OCI-LY7 (cell line): ENCODE measurements around the gene ARHGAP45. TPM values are rescaled to one million over a fixed set of nuclear protein-coding genes. Genes with fewer than 3 reads are reported as not detected.

Experiments used
- BruUV-seq: library from RNA; stranded (reverse); fragments of 400-500 nt; replicated peaks from 2 replicates; lab custom pipeline; 2021; lab: Mats Ljungman, UMichigan
- CTCF ChIA-PET: fragments of 300-600 bp; sonication (Branson Sonifier 250); formaldehyde crosslinking; loops from one replicate; lab custom pipeline; 2022; ENCODE audit warnings: antibody characterized with exemption; ENCODE audit not compliant: unreplicated experiment; lab: Charles Lee
- POLR2A ChIA-PET: fragments of 300-600 bp; sonication (Branson Sonifier 250); formaldehyde crosslinking; loops from one replicate; lab custom pipeline; 2022; ENCODE audit warnings: antibody characterized with exemption; lab: Charles Lee
- DNase-seq: peaks from one replicate; pipeline ENCODE4 v3.0.0-alpha.2; 2015; ENCODE audit warnings: low spot score
- H2AFZ ChIP-seq: fragments of 200-600 bp; sonication (generic), shearing (Covaris generic); 2 replicates; pipeline ENCODE4 v1.6.1; 2014; ENCODE audit warnings: mild to moderate bottlenecking, antibody characterized with exemption, low read length, moderate library complexity
- H3K27ac ChIP-seq: fragments of 200-600 bp; sonication (generic); 2 replicates; pipeline ENCODE4 v1.5.1; 2014; ENCODE audit warnings: mixed run types, low read depth, mild to moderate bottlenecking, moderate library complexity, low read length, inconsistent platforms; ENCODE audit not compliant: poor library complexity, severe bottlenecking
- H3K36me3 ChIP-seq: fragments of 200-600 bp; sonication (generic); 2 replicates; pipeline ENCODE4 v1.6.1; 2014; ENCODE audit warnings: mild to moderate bottlenecking, antibody characterized with exemption, low read length, moderate library complexity, mixed read lengths; ENCODE audit not compliant: insufficient read depth
- H3K4me1 ChIP-seq: fragments of 200-600 bp; sonication (generic); 2 replicates; pipeline ENCODE4 v1.5.1; 2014; ENCODE audit warnings: mild to moderate bottlenecking, low read length; ENCODE audit not compliant: insufficient read depth, poor library complexity, severe bottlenecking
- H3K4me2 ChIP-seq: fragments of 200-600 bp; sonication (generic); 2 replicates; pipeline ENCODE4 v1.6.1; 2014; ENCODE audit warnings: mild to moderate bottlenecking, low read length
- H3K4me3 ChIP-seq: fragments of 200-600 bp; sonication (generic); 2 replicates; pipeline ENCODE4 v1.5.1; 2014; ENCODE audit warnings: mild to moderate bottlenecking, low read depth, low read length; ENCODE audit not compliant: poor library complexity, severe bottlenecking
- H3K79me2 ChIP-seq: fragments of 200-600 bp; sonication (generic); 2 replicates; pipeline ENCODE4 v1.6.1; 2016; ENCODE audit warnings: low read depth, mild to moderate bottlenecking, low read length, moderate library complexity, mixed read lengths; ENCODE audit not compliant: insufficient read depth
- H3K9me2 ChIP-seq: fragments of 200-600 bp; sonication (generic); 2 replicates; pipeline ENCODE4 v1.6.1; 2016; ENCODE audit warnings: mild to moderate bottlenecking, low read length, mixed read lengths; ENCODE audit not compliant: insufficient read depth
- H3K9me3 ChIP-seq: fragments of 200-600 bp; sonication (generic); 2 replicates; pipeline ENCODE4 v1.6.1; 2014; ENCODE audit warnings: mild to moderate bottlenecking, mixed run types, low read length, mixed read lengths
- H4K20me1 ChIP-seq: fragments of 200-600 bp; sonication (generic); 2 replicates; pipeline ENCODE4 v1.6.1; 2014; ENCODE audit warnings: mild to moderate bottlenecking, antibody characterized with exemption, low read length, moderate library complexity, mixed read lengths; ENCODE audit not compliant: insufficient read depth
- EZH2phosphoT487 ChIP-seq: fragments of 200-600 bp; sonication (generic); IDR thresholded peaks from 2 replicates; pipeline ENCODE4 v1.6.1; 2018; ENCODE audit warnings: low read depth, borderline replicate concordance, mild to moderate bottlenecking, mixed run types, antibody characterized with exemption, low read length, moderate library complexity, mixed read lengths
- intact Hi-C: fragments of 100-400 bp; cut with micrococcal nuclease; formaldehyde crosslinking; loops from one replicate; pipeline ENCODE4 v1.10.0; 2022; ENCODE audit not compliant: unreplicated experiment
- total RNA-seq, 2 experiments: library from RNA; depleted of rRNA in 1 of 2; stranded (reverse); fragments of >200 nt in 1 of 2; shearing (Covaris generic) in 1 of 2; gene quantifications; 2 replicates each; pipeline ENCODE4 v1.2.3, GENCODE V29; 2014 to 2022
- TF ChIP-seq, protein P1 (sequence below): fragments of 200-600 bp; sonication (generic); conservative IDR thresholded peaks from 2 replicates; pipeline ENCODE4 v1.5.1; 2014; ENCODE audit warnings: mild to moderate bottlenecking, antibody characterized with exemption, low read length, moderate library complexity, mixed read lengths

The ARHGAP45 gene
- total RNA-seq, 2 experiments from 2014 or later = 135 to 143 TPM

DNA sequence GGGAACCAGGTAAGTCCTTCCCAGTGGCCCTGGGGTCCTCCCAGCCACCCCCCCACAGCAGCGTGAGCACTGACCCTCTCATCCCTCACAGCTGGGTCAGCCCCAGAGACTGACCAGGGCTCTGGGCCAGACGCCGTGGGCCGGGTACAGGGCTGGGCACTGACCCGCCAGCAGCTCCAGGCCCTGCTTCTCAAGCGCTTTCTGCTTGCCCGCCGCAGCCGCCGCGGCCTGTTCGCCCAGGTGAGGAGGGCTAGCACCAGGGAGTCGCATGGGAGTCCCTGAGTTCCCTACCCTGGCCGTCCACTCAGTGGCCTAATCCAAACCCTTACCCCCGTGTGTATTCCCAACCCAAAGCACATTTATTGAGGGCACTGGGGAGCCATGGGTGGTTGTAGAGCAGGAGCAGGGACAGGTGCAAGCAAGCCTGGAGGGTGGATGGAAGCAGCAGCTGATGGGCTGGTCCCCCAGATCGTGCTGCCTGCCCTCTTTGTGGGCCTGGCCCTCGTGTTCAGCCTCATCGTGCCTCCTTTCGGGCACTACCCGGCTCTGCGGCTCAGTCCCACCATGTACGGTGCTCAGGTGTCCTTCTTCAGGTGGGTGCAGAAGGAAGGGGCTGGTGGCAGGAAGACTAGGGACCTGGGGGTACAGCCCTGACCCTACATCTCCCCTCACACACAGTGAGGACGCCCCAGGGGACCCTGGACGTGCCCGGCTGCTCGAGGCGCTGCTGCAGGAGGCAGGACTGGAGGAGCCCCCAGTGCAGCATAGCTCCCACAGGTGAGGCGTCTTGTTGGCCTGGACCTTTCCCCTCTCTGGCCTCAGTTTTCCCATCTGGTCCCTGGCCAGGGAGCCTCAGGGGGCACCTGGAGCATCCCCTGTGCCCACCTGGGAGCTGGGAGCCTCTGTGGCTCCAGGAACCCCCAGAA is 12.6 kb upstream of the ARHGAP45 start:
- POLR2A ChIA-PET = no interaction called here
- H2AFZ ChIP-seq = no peak overlapping the region
- CTCF ChIA-PET = no interaction called here
- no peaks in the 10 kb centered on the region for H4K20me1 ChIP-seq
- H3K9me2 ChIP-seq = no peaks in the 10 kb centered on the region
- peaks cover 21% of the 10 kb centered on the region for H3K4me1 ChIP-seq
- H3K9me3 ChIP-seq = no peaks in the 10 kb centered on the region
- no peak for DNase-seq
- TF ChIP-seq, protein P1, sequence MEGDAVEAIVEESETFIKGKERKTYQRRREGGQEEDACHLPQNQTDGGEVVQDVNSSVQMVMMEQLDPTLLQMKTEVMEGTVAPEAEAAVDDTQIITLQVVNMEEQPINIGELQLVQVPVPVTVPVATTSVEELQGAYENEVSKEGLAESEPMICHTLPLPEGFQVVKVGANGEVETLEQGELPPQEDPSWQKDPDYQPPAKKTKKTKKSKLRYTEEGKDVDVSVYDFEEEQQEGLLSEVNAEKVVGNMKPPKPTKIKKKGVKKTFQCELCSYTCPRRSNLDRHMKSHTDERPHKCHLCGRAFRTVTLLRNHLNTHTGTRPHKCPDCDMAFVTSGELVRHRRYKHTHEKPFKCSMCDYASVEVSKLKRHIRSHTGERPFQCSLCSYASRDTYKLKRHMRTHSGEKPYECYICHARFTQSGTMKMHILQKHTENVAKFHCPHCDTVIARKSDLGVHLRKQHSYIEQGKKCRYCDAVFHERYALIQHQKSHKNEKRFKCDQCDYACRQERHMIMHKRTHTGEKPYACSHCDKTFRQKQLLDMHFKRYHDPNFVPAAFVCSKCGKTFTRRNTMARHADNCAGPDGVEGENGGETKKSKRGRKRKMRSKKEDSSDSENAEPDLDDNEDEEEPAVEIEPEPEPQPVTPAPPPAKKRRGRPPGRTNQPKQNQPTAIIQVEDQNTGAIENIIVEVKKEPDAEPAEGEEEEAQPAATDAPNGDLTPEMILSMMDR = no peak
- TF ChIP-seq EZH2phosphoT487 = no peak
- peaks cover 18% of the 10 kb centered on the region; the same call in 1 of the 2 replicates for H3K36me3 ChIP-seq
- no peak overlapping the region for H3K4me3 ChIP-seq
- no peak overlapping the region for H3K27ac ChIP-seq
- intact Hi-C loops = loop anchor here (5.0 kb wide), 1 partner anchor 138 kb away; no protein-coding TSS in a partner anchor
- H3K79me2 ChIP-seq = no peaks in the 10 kb centered on the region
- H3K4me2 ChIP-seq = no peak overlapping the region
- BruUV-seq = no TSS peak

DNA sequence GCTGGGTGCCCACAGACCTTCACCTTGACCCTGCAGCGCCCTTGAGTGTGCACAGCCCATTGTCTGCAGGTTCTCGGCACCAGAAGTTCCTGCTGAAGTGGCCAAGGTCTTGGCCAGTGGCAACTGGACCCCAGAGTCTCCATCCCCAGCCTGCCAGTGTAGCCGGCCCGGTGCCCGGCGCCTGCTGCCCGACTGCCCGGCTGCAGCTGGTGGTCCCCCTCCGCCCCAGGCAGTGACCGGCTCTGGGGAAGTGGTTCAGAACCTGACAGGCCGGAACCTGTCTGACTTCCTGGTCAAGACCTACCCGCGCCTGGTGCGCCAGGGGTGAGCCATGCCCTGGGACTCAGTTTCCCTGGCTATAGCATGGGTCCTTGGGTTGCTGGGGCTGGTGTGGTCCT is 11.9 kb upstream of the ARHGAP45 start:
- no peak for DNase-seq
- POLR2A ChIA-PET = no interaction called here
- no peak overlapping the region for H3K27ac ChIP-seq
- peaks cover 18% of the 10 kb centered on the region; the same call in 1 of the 2 replicates for H3K36me3 ChIP-seq
- no peaks in the 10 kb centered on the region for H3K79me2 ChIP-seq
- CTCF ChIA-PET = no interaction called here
- no TSS peak for BruUV-seq
- peaks cover 21% of the 10 kb centered on the region for H3K4me1 ChIP-seq
- no peak for TF ChIP-seq EZH2phosphoT487
- TF ChIP-seq, protein P1 = no peak
- no peak overlapping the region for H3K4me3 ChIP-seq
- no peaks in the 10 kb centered on the region for H3K9me2 ChIP-seq
- H3K4me2 ChIP-seq = no peak overlapping the region
- H3K9me3 ChIP-seq = no peaks in the 10 kb centered on the region
- no peaks in the 10 kb centered on the region for H4K20me1 ChIP-seq
- intact Hi-C loops = loop anchor here (5.0 kb wide), 1 partner anchor 137 kb away; no protein-coding TSS in a partner anchor
- H2AFZ ChIP-seq = no peak overlapping the region
